ENCODE data around the gene GARS1. TPM values are rescaled to one million over a fixed set of nuclear protein-coding genes. Genes with fewer than 3 reads are reported as not detected.
"Not testable (repeated sequence)": the region's sequence is repeated elsewhere in the genome, so short reads cannot be mapped to it uniquely, and the experiment has no call there.

Gene GARS1
- total RNA-seq, 2 experiments from 2014 or later, result 408 to 421 TPM

- CTCF ChIA-PET, result interaction anchor here (0.5 kb wide), 1 partner anchor 31 kb away, joined by 3 read pairs; no protein-coding TSS in a partner anchor
- POLR2A ChIA-PET, result no interaction called here
Observed at GRCh38 chr7:30567081-30567480, 27.6 kb upstream of the GARS1 start.

- CTCF ChIA-PET, result interaction anchor here (0.9 kb wide), 1 partner anchor 24 kb away, joined by 3 read pairs; no protein-coding TSS in a partner anchor
- POLR2A ChIA-PET, result not testable (repeated sequence)
Observed at GRCh38 chr7:30570238-30570637, 24.4 kb upstream of the GARS1 start.

GRCh38 chr7:30572212-30572841, 22.4 kb upstream of the GARS1 start:
- CTCF ChIA-PET, result interaction anchor here (0.9 kb wide), 1 partner anchor 8 kb away, joined by 4 read pairs; no protein-coding TSS in a partner anchor
- POLR2A ChIA-PET, result no interaction called here

- CTCF ChIA-PET, result interaction anchor here (1.0 kb wide), 1 partner anchor 12 kb away, joined by 3 read pairs; no protein-coding TSS in a partner anchor
- POLR2A ChIA-PET, result no interaction called here
Observed at GRCh38 chr7:30575910-30576309, 18.8 kb upstream of the GARS1 start.

GRCh38 chr7:30583181-30583580, 11.5 kb upstream of the GARS1 start:
- ChIA-PET POLR2A (no interaction called here), CTCF (no interaction called here)

- ChIA-PET POLR2A (no interaction called here), CTCF (no interaction called here)
Observed at GRCh38 chr7:30584415-30584814, 10.3 kb upstream of the GARS1 start.

GRCh38 chr7:30584965-30585364, 9.7 kb upstream of the GARS1 start:
- ChIA-PET POLR2A (no interaction called here), CTCF (no interaction called here)

GRCh38 chr7:30585675-30586074, 9.0 kb upstream of the GARS1 start:
- CTCF ChIA-PET, result no interaction called here
- POLR2A ChIA-PET, result no interaction called here

- CTCF ChIA-PET, POLR2A ChIA-PET: not testable (repeated sequence)
Observed at GRCh38 chr7:30587547-30587946, 7.1 kb upstream of the GARS1 start.

- ChIA-PET POLR2A (no interaction called here), CTCF (no interaction called here)
Observed at GRCh38 chr7:30589111-30589510, 5.6 kb upstream of the GARS1 start.

GRCh38 chr7:30594048-30594539, 584 bp upstream of the GARS1 start:
- ChIA-PET POLR2A (interaction anchor here (1.0 kb wide), 2 partner anchors 21 to 567 kb away, joined by 3 read pairs; no protein-coding TSS in a partner anchor), CTCF (interaction anchor here (1.3 kb wide), 1 partner anchor 19 kb away, joined by 3 read pairs; no protein-coding TSS in a partner anchor)

GRCh38 chr7:30595436-30596013, 847 bp downstream of the GARS1 start:
- POLR2A ChIA-PET, result interaction anchor here (0.5 kb wide), 1 partner anchor 19 kb away, joined by 4 read pairs; no protein-coding TSS in a partner anchor
- CTCF ChIA-PET, result no interaction called here

- CTCF ChIA-PET, result no interaction called here
- POLR2A ChIA-PET, result interaction anchor here (0.5 kb wide), 1 partner anchor 19 kb away, joined by 4 read pairs; no protein-coding TSS in a partner anchor
Observed at GRCh38 chr7:30596014-30596641, 1.4 kb downstream of the GARS1 start.

- ChIA-PET POLR2A (no interaction called here), CTCF (no interaction called here)
Observed at GRCh38 chr7:30596721-30597120, 2.0 kb downstream of the GARS1 start.

- ChIA-PET CTCF (interaction anchor here (0.7 kb wide), 1 partner anchor 31 kb away, joined by 3 read pairs; no protein-coding TSS in a partner anchor), POLR2A (no interaction called here)
Observed at GRCh38 chr7:30598121-30598876, 3.6 kb downstream of the GARS1 start.

GRCh38 chr7:30604901-30605300, 10.2 kb downstream of the GARS1 start:
- POLR2A ChIA-PET, result interaction anchor here (1.5 kb wide), 1 partner anchor 8 kb away, joined by 4 read pairs; no protein-coding TSS in a partner anchor
- CTCF ChIA-PET, result no interaction called here

GRCh38 chr7:30605832-30606231, 11.2 kb downstream of the GARS1 start:
- CTCF ChIA-PET, result no interaction called here
- POLR2A ChIA-PET, result no interaction called here

GRCh38 chr7:30612658-30613265, 18.1 kb downstream of the GARS1 start:
- ChIA-PET CTCF (interaction anchor here (1.3 to 1.7 kb wide), 2 partner anchors 16 to 19 kb away, joined by 3 to 4 read pairs; no protein-coding TSS in a partner anchor), POLR2A (interaction anchor here (1.2 kb wide), 1 partner anchor 9 kb away, joined by 4 read pairs; no protein-coding TSS in a partner anchor)

Measured in activated CD8-positive, alpha-beta memory T cell treated with anti-CD3 and anti-CD28 coated beads for 36 hours (primary cell).